NCI-H2029 (cell line): ENCODE data around the gene SORBS2.
"Not testable (repeated sequence)": the region's sequence is repeated elsewhere in the genome, so short reads cannot be mapped to it uniquely, and the experiment has no call there.

ENCODE experiments used
- DNase-seq: peaks from one replicate; lab custom pipeline; 2025; lab: John Stamatoyannopoulos, UW

The SORBS2 gene

DNA sequence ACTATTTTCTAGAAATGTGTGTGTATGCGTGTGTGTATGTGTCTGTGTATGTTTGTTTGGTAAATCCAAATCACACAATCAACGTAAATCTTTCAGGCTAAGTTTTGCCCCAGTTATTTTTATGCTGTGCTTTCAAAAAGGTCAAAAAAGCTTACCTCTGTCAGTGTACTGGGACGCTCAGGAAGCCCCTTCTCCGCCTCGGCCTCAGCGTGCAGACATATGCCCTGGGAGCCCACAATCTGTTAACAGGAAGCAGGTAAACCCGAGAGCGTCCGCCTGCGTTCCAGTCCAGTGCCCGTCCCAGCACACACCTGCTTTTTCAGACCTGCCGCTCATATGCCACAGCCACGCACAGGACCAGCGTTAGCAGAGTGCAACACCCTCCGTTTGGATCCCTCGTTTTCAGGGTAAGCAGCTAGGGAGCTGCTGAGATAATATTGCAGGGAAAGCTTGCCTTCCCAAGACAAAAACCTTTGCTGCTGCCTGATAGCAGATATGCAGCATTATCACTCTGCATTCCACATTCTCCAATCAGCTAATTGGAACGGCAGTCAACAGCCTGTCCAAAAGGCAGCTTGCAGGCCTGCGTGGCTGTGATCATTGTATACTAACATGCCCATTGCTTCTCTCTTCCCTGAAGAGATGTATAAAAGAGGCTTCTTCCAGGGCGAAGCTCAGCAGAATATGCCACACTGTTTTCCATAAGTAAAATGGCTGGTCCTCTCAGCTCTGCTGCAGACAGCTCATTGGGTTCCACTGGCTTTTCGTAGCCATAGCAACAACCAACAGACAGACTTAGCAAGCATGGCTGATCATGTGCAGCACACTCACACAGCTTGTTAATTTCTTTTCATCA, at the start of gene SORBS2:
TSS of gene SORBS2 (minus strand) at position 686 of the 856 bp plus-strand sequence. CDS start 121,623 bp downstream, outside the sequence.
- peak; percentile 74 for DNase-seq

- no peak for DNase-seq
Observed at GRCh38 chr4:185859111-185859510, 47.1 kb upstream of the SORBS2 start.

DNA sequence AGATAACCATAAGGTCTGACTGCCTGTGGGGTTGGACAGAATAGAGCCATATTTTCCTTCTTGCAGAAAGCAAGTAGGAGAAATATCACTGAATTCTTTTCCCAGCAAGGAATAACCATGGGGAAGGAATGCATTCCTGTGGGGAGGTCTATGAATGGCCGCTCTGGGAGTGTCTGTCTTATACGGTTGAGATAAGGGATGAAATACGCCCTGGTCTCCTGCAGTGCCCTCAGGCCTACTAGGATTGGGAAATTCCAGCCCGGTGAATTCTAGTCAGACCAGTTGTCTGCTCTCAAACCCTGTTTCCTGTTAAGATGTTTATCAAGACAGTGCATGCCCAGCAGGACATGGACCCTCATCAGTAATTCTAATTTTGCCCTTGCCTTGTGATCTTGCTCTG, 45.6 kb upstream of the SORBS2 start:
- DNase-seq, result not testable (repeated sequence)

DNA sequence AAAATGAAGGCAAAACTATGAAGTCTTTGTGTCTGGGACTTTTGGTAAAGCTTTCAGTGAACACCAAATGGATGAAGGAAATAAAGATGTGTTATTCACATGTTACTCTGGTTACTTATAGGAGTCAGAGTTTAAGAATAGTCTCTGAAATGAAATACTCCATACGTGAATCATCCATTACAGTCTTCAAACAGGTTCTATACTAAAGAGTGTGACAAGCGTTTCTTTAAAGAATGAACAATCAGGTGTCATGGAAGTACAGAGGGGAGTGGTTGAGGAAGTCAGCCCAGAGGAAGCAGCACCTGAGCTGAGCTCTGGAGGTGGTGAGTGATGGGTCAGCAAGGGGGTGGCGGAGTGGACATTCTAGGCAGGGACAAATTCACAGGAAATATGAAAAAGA, 41.8 kb upstream of the SORBS2 start:
- no peak for DNase-seq

GRCh38 chr4:185852961-185853360, 41.0 kb upstream of the SORBS2 start:
- DNase-seq, result no peak

- no peak for DNase-seq
Observed at GRCh38 chr4:185849664-185850550, 37.9 kb upstream of the SORBS2 start.

DNA sequence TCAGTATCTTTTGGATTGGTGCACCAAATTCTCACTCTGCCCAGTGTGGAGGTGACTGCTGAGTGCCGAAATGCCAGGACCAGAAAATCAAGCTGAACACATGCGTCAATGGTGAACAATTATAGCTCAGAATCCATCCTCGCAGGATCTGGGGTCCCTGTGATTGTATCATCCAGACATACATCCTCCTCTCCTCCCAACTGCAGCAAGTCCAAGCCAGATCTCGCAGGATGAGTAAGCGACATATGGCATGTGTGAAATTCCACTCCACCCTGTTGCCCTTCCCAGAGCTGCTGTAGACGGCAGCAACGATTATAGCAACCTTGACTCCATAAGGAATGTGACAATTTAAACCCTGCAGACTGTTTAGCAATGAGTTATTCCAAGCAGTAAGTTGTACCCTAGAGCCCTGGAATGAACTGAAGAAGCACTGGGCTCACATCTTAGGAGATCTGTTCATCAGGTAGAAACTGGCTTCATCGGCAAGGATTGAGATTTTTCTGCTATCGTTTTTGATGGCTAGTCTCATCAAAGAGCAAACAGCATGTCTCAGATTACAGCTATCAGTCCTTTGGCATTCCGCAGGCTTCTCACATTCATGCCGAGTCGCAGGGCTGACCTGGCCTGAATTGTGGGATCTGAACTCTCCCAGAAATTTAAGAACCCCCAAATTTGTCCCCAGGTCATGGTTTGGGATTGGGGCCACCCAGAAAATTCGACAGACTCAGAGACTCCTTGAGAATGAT, 35.5 kb upstream of the SORBS2 start:
- no peak for DNase-seq

DNA sequence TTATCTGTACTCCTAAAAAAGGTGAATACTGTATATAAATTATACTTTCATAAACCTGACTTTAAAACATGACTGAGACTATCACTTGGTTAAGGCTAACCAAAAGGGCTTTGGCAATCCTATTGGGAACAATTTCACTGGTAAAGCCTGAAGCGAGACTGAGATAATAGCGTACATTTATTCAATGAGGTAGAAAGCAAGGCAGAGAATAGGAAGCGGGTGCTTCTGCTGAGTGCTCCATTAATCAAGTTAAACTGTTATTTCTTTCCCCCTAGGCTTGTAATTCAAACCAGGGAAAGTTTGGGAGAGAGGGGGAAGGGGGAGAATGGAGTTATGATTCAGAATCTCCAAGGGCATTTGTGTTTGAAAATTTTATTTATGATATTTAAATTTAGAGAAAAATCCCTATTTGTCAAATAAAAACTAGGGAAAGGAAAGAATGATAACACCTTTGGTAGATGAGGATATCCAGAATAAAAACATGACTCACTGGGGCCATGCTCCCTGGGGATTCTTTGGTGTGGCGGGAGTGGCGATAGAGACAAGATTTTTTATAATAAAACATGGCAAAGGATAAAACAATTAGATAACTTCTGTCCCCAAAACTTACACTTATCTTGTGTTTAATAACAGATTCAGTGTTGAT, 34.6 kb upstream of the SORBS2 start:
- no peak for DNase-seq

DNA sequence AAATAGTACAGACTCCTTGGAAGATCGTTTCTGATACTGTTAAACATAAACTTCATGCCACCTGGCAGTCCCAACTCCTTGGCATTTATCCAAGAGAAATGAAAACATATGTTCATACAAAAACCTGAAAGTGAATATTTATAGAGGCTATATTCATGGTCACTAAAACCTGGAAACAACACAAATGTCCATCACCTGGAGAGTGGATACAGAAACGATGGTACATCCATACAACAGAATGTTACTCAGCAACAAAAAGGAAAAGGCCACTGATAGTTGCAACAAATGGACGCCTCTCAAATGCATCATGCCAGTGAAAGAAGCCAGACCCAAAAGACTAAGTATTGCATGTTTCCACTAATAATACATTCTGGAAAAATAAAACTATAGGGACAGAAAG, 34.0 kb upstream of the SORBS2 start:
- no peak for DNase-seq

DNA sequence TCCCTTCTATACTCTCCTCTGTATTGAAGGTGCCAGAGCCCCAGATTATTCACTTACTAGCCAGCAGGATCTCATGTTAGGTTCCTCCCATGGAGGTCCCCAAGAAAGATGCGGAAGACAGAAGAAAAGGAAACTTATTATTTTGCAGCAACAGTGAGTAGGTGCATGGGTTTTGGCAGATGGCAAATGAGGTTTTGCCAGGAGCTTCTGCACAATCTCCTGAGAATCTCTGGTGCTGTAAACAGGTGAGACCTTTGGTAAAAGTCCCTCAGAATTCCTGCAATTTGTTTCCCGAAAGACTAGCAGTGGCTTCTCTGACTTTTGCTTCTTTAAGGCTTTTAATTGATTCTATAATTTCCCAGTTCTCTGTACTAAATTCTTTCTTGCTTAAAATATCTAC, 29.5 kb upstream of the SORBS2 start:
- DNase-seq, result no peak

- DNase-seq, result no peak
Observed at GRCh38 chr4:185840953-185841352, 29.0 kb upstream of the SORBS2 start.

DNA sequence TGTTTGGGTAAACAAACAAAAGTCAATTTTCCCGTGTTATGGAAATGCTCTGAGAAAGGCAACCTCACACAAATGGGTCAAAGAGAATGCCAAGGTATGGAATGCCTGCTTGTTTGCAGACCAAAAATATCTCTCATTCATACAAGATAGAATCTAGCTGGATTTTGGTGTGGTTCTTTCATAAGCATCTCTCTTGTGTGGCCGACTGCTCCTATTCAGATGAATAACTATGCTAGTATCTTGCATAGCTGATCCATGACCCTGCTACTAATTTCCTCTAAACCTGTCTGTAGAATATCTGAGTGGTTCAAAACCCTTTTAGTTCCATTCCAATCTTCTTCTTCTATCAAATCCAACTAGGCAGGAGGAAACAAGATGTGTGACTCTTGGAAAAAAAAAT, 28.2 kb upstream of the SORBS2 start:
- DNase-seq, result no peak

DNA sequence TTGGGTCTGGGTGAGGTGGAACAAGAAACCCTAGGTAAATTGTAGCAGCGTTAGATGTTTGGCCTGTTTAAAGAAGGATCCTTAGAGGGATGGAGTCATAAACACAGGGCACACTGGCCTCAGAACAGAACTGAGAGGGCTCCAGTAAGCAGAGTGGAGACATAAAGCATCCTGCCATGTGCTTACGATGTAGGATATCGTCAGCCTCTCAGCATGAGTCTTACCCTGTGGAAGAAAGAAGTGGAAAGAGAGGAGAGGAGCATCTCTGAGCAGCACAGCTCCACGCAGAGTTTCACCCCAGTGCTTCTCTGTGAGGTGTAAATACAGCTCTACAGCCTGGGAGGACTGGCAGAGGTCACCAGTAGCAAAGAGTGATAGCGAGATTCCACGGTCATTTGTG, 27.8 kb upstream of the SORBS2 start:
- no peak for DNase-seq

- no peak for DNase-seq
Observed at GRCh38 chr4:185839194-185839712, 27.3 kb upstream of the SORBS2 start.

DNA sequence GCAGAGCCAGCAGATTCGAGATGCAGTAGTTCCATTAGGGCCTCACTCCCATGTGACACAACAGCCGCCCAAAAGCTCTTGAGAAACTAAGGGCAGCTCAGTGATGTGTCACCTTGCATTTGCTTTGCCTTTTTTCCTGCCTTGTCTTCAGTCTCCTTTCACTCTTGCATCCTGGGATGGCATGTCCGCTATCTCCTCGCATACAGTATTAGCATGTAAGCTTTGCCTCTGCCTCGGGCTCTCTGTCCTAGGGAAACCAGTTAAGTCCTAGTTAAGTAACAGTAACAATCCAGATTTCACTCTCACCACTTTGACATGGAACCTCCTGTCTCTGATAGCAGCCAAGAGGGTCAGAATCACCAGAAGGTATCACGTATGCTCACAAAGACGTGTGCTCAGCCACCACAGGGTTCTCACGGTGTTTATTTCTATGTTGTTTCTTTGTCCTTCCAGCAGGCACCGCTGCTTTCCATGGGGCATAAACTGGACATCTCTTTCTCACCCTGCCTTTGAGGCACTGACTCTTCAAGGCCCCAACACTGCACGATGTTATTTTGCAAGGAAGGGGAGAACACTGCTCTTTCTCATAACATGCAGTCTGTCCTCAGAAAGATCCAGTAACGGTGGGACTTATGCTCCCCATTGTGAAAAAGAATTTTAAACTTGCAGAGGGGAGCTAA, 26.7 kb upstream of the SORBS2 start:
- no peak for DNase-seq

DNA sequence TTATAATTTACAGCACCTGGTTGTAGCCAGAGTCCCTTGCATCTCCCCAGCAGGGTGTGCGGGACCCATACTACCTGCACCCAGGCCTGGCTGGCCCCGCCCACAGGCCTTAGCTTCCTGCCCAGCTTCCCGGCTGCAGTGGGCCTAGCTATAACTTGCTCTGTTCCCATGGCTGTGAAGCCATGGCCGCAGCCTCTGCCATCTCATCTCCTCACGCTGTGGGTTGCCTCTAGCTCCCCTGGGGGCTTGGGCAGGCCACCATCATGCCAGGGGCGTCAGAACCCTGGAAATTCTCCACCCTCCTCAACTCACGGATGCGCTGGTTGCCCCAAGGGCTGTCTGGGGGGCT, 26.1 kb upstream of the SORBS2 start:
- DNase-seq, result no peak

DNA sequence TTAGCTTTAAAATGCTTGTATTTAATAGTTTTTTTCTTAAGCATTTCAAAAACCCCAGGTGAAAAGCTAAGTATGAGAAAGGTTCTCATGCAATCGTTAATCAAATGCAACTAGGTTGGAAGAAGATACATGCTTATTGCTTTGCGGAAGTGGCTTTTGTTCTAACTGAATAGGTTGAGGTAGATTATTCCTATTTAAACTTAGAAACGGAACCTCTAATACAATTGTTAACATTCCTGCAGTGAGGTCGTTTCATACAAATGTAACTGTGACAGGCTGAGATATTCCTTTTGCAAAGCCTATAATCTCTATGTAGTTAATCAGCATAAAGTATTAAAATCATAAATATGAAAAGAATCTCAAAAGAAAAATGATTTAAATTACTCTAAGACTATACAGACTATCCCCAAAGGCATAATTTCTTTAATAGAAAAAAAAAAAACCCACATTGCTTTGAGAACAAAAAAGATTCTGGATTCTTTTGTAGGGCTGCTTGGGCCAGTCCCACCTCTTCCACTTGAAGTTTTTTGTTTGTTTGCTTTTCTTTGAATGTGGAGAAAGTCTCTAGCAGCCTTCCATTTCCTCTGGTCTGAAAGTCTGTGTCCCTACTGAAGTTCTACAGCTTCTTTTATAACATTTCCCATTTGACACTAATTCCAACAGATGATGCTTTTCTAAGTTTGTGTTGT, 25.6 kb upstream of the SORBS2 start:
- no peak for DNase-seq

DNA sequence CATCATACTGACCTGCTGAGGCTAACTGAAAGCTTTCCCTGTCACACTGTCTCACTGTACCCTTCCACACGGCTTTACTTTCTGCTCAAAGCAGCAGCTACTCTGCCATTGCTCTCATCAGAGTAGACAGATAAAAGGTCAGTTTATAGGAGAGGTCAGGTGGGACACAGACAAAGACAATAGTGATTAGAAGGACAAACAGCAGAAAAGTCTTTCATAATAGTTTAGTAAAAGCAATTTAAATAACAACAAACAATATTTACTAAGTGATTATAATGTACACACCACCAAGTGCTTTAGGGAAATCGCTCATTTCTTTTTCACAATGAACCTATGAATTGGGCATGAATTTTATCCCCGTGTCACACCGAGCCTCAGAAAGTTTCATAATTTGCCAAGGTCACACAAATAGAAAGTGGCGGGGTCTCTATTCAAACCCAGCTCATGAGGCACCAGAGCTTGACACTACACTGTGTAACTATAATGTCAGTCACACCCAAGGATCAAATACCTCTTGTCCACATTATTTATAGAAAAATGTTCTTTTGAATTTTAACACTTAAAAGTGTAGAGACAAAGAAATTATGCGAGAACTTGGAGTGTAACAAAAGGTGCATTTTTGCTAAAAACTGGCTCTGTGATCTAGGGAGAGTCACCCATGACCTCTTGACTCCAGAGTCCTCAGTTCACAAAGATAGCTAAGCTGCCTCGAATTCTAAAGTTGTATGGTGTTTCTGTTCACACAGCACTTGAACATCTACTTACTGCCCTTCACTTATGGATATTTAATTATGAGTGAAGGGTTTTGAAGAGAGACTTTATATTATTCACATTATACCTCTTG, 24.5 kb upstream of the SORBS2 start:
- DNase-seq, result no peak

DNA sequence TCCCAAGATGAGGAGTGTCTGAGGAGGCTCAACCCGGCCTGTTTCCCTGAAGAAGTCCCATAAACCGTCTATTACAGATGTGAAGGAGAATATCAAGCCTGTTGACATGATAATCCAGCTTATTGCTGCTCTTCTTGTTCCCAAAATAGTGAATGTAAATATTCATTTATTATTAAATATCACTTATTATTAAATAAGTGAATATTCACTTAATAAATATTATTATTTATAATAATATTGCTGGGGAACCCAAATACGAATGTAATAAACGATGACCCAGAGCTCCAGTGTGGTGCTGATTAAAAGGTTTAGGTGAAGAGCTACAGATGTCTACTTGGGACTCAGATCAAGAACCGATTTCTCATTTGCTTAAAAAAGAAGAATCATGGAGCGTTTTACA, 23.8 kb upstream of the SORBS2 start:
- no peak for DNase-seq

- no peak for DNase-seq
Observed at GRCh38 chr4:185835336-185835735, 23.3 kb upstream of the SORBS2 start.
